ENCODE measurements around the gene KLHL6. TPM values are rescaled to one million over a fixed set of nuclear protein-coding genes. Genes with fewer than 3 reads are reported as not detected.

The KLHL6 gene
- total and polyA plus RNA-seq, 2 of the 13 experiments (the other 11 are each of a cell fraction or from before 2014, with no cell fraction given), result not detected

GRCh38 chr3:183583331-183584245, 28.1 kb upstream of the KLHL6 start (continued):
- TF ChIP-seq CSRNP2 (CRISPR knock-in tag; conservative IDR thresholded peaks at IDR 0.05; ENCODE audit: low read depth), result no peak
- no peak for TF ChIP-seq KLF12 (CRISPR knock-in tag; IDR thresholded peaks at IDR 0.05; ENCODE audit: borderline replicate concordance)
- no peak for TF ChIP-seq ZNF704 (CRISPR knock-in tag; IDR thresholded peaks at IDR 0.05; ENCODE audit: borderline replicate concordance)
- no peak for TF ChIP-seq POGZ (CRISPR knock-in tag; IDR thresholded peaks at IDR 0.05)

- H3K4me2 ChIP-seq (ENCODE audit: low read depth, low read length), result no peak overlapping the region
- H3K9me3 ChIP-seq (ENCODE audit: low read length), result no peaks in the 10 kb centered on the region
- no TSS peak for BruUV-seq (replicated peaks)
- TF ChIP-seq TEAD2 (CRISPR knock-in tag; IDR thresholded peaks at IDR 0.05), result no peak
- no peak for TF ChIP-seq DNMT1 (CRISPR knock-in tag; IDR thresholded peaks at IDR 0.05)
- no peak for TF ChIP-seq NFKBIZ (CRISPR knock-in tag; IDR thresholded peaks at IDR 0.05)
- no peak for TF ChIP-seq ZMYM3 (CRISPR knock-in tag; IDR thresholded peaks at IDR 0.05)
- no peak for TF ChIP-seq ZNF788 (CRISPR knock-in tag; IDR thresholded peaks at IDR 0.05; ENCODE audit: borderline replicate concordance)
- no peak for TF ChIP-seq TRIM24 (CRISPR knock-in tag; IDR thresholded peaks at IDR 0.05)
- TF ChIP-seq SKI (IDR thresholded peaks at IDR 0.05; ENCODE audit: partially characterized antibody), result no peak
- no peak for TF ChIP-seq ZNF556 (CRISPR knock-in tag; IDR thresholded peaks at IDR 0.05; ENCODE audit: borderline replicate concordance)
- TF ChIP-seq SAFB2 (CRISPR knock-in tag; IDR thresholded peaks at IDR 0.05; ENCODE audit: borderline replicate concordance, low read depth), result no peak
- no peak for DNase-seq (ENCODE audit: low spot score)
- H3K27me3 ChIP-seq (ENCODE audit: control insufficient read depth in 1 of 2, insufficient read depth in 2 of 2, low read length in 2 of 2), result no peaks in the 10 kb centered on the region
- no peak for ATAC-seq
- no peak overlapping the region for H2AFZ ChIP-seq (ENCODE audit: low read length)
- H4K20me1 ChIP-seq (ENCODE audit: insufficient read depth, low read length), result no peaks in the 10 kb centered on the region
- no peaks in the 10 kb centered on the region for H3K79me2 ChIP-seq (ENCODE audit: insufficient read depth, low read length)
- H3K9ac ChIP-seq (ENCODE audit: insufficient read depth, low read depth, low read length), result no peak overlapping the region
- no peaks in the 10 kb centered on the region for H3K36me3 ChIP-seq (replicated peaks in 1 of 2; ENCODE audit: control insufficient read depth in 1 of 2, insufficient read depth in 2 of 2, low read length in 2 of 2)
- in situ Hi-C loops (cut with HindIII; ENCODE audit: extremely low pct_ligation_motif_present, low pct_unique_long_range_greater_than_20kb), result no loop called here
- no peak for FAIRE-seq
- no peak overlapping the region for H3K4me3 ChIP-seq (replicated peaks in 1 of 3; ENCODE audit: insufficient read depth in 1 of 3, low read depth in 2 of 3, low read length in 3 of 3)
- CTCF ChIA-PET (ENCODE audit: low intra/inter-chr PET ratio, low total read pairs), result no interaction called here
- 0% methylated on average over 1 of the region's 1 CpG for WGBS (ENCODE audit: low lambda C conversion rate)
- peaks cover 27% of the 10 kb centered on the region for H3K4me1 ChIP-seq (ENCODE audit: insufficient read depth, low read length)
- POLR2A ChIA-PET, result no interaction called here
- intact Hi-C loops (cut with micrococcal nuclease; ENCODE audit: unreplicated experiment), result no loop called here
- no peak overlapping the region for H3K27ac ChIP-seq (ENCODE audit: extremely low read length, insufficient read depth, low read length)
Measured at GRCh38 chr3:183582161-183582560, 26.7 kb upstream of the KLHL6 start.

All from HepG2 (cell line).